ENCODE measurements around the gene PADI2. TPM values are rescaled to one million over a fixed set of nuclear protein-coding genes. Genes with fewer than 3 reads are reported as not detected.

The PADI2 gene
- total and polyA plus RNA-seq, 2 of the 8 experiments (the other 6 are each of a cell fraction or from before 2014, with no cell fraction given): 1.6 to 7.5 TPM

- no peak for TF ChIP-seq USF2 (IDR thresholded peaks at IDR 0.05; ENCODE audit: low read length)
- no peak for TF ChIP-seq POU5F1 (IDR thresholded peaks at IDR 0.05; ENCODE audit: low read depth, low read length)
- TF ChIP-seq SIRT6 (IDR thresholded peaks at IDR 0.05; ENCODE audit: low read length): no peak
- TF ChIP-seq HDAC6 (IDR thresholded peaks at IDR 0.05; ENCODE audit: low read depth, low read length): no peak
- no peak for TF ChIP-seq KDM5A (IDR thresholded peaks at IDR 0.05; ENCODE audit: low read length)
- no peak for TF ChIP-seq FOSL1 (IDR thresholded peaks at IDR 0.05; ENCODE audit: insufficient read depth, low read depth, low read length)
- no peak for TF ChIP-seq EGR1 (IDR thresholded peaks at IDR 0.05; ENCODE audit: borderline replicate concordance, low read depth, low read length)
These were observed 15.5 kb upstream of the PADI2 start (continued) for GRCh38 chr1:17134724-17135123.
